HUES64 (cell line): ENCODE data around the gene A4GNT.
"Not testable (repeated sequence)": the region's sequence is repeated elsewhere in the genome, so short reads cannot be mapped to it uniquely, and the experiment has no call there.

Experiments
- H3K27ac ChIP-seq: 2 replicates; pipeline ENCODE4 v1.7.0; 2013; ENCODE audit warnings: low read depth, low read length, inconsistent platforms
- H3K27me3 ChIP-seq: 2 replicates; pipeline ENCODE4 v1.6.1; 2013; ENCODE audit warnings: mild to moderate bottlenecking, low read length; ENCODE audit not compliant: insufficient read depth
- H3K36me3 ChIP-seq: 2 replicates; pipeline ENCODE4 v1.6.1; 2013; ENCODE audit warnings: mild to moderate bottlenecking, low read length; ENCODE audit not compliant: insufficient read depth
- H3K4me1 ChIP-seq: 2 replicates; pipeline ENCODE4 v1.6.1; 2013; ENCODE audit warnings: mild to moderate bottlenecking, low read length, moderate library complexity; ENCODE audit not compliant: insufficient read depth
- H3K4me3 ChIP-seq: 2 replicates; pipeline ENCODE4 v1.5.1; 2013; ENCODE audit warnings: mild to moderate bottlenecking, low read length, moderate library complexity
- H3K9ac ChIP-seq: 2 replicates; pipeline ENCODE4 v1.6.1; 2013; ENCODE audit warnings: mild to moderate bottlenecking, low read depth, low read length
- H3K9me3 ChIP-seq: 2 replicates; pipeline ENCODE4 v1.6.1; 2013; ENCODE audit warnings: low read depth, low read length; ENCODE audit not compliant: insufficient read depth
- WGBS: fragments of 150-250, 120-280 bp; methylation state at CpG from one replicate; pipeline ENCODE4 v1.1.7; 2013; ENCODE audit warnings: missing lambda C conversion rate; 5-methylcytosine and 5-hydroxymethylcytosine counted together

A4GNT gene

DNA sequence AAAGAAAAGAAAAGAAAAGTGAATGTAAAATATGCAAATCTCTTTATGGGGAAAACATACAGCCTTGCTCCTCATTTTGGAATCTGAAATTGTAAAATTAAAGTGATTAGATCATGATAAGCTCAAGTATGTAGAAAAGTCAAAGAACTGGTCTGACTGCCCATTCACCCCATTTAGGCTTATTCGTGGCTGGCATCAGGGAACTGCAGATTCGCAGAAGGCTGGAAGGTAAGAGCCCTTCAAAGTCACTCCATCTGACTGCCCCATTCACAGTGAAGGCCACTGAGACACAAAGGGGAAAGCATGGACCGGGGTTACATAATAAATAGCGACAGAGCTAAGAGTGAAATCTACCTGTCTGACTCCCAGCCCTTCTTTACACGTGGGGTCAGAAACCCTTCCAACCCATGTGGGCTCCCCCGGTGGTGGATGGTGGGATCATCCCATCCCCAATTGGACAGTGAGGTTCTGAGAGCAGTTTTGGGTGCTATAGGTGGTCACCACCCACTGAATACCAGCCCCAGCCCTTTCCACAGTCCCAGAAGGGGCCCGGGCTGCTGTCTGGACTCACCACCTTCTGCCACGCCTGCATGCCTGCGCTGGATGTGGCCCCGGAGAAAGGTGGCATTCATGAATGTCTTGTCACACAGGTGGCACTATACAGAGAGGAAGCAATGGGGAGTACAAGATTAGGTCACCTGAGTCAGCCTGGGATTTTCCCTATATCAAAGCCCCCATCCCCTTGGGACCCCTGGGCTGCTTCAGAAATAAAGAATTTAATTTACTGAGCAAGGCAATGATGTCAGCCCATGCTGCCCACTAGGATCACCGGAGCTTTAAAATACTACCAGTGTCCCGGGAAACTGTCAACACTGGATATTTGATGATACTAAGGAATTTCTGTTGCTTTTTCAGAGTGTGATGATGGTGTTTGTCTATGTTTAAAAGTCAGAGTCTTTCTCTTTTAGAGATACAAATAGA, 34.7 kb downstream of the A4GNT start:
- 78% methylated on average over 11 of the region's 12 CpGs for WGBS
- no peak overlapping the region; the same call in 1 of the 2 replicates for H3K9ac ChIP-seq
- no peaks in the 10 kb centered on the region for H3K4me1 ChIP-seq
- no peaks in the 10 kb centered on the region for H3K9me3 ChIP-seq
- H3K4me3 ChIP-seq: no peak overlapping the region
- H3K36me3 ChIP-seq: peaks cover 43% of the 10 kb centered on the region; the same call in 1 of the 2 replicates
- no peak overlapping the region for H3K27ac ChIP-seq
- no peaks in the 10 kb centered on the region for H3K27me3 ChIP-seq

DNA sequence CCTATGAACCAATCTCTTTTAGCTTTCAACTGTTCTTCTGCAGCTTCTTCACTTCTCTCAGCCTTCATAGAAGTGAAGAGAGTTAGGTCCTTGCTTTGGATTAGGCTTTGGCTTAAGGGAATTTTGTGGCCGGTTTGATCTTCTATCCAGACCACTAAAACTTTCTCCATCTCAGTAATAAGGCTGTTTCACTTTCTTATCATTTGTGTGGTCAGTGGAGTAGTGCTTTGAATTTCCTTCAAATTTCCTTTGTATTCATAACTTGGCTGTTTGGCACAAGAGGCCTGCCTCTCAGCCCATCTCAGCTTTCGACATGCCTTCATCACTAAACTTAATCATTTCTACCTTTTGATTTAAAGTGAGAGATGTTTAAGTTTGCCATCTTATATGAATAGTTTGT, 38.5 kb downstream of the A4GNT start:
- Histone ChIP-seq H3K27me3 (no peaks in the 10 kb centered on the region), H3K9me3 (no peaks in the 10 kb centered on the region), H3K4me1 (no peaks in the 10 kb centered on the region), H3K36me3 (peaks cover 45% of the 10 kb centered on the region; the same call in 1 of the 2 replicates), H3K4me3 (no peak overlapping the region), H3K9ac (no peak overlapping the region), H3K27ac (no peak overlapping the region)
- 71% methylated on average over 1 of the region's 2 CpGs for WGBS

DNA sequence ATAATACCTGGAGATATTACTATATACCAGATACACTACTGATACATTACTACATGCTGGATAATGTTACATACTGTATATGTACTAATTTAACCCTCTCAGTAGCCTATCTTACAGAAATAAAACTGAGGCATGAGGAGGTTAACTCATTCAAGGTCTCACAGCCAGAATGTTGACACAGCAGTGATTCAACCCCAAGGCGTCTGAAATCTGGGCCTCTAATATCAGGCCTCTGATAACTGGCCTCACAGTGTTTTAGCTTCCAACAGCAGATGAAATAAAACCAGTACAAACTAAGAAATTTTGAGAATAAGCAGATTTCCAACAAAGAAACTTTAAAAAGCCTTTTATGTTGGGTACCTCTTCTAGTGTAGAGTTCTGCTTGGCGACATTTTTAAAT, 40.2 kb downstream of the A4GNT start:
- no peaks in the 10 kb centered on the region for H3K4me1 ChIP-seq
- no peak overlapping the region for H3K27ac ChIP-seq
- H3K4me3 ChIP-seq: no peak overlapping the region
- H3K27me3 ChIP-seq: no peaks in the 10 kb centered on the region
- H3K9ac ChIP-seq: no peak overlapping the region
- peaks cover 58% of the 10 kb centered on the region for H3K36me3 ChIP-seq
- no peaks in the 10 kb centered on the region for H3K9me3 ChIP-seq
- WGBS: 88% methylated on average over 2 of the region's 2 CpGs

DNA sequence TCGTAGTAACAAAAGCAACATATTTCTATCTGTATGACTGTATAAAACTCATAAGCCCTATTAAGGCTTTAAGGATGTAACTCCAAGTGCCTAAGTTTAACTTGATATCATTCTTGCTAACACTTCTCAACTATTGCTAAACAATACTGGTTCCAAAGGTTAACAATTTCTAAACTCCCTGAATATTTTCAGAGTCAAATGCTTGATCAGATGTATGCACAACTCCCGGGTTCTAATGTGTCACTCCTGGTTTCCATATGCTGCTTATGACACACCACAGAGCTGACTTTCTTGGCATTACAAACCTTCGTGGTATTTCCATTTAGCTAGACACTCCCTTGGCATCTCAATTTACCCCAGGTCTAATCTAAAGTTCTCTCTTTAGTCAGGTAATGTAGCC, 43.1 kb downstream of the A4GNT start:
- H3K4me1 ChIP-seq: no peaks in the 10 kb centered on the region
- no peak overlapping the region for H3K27ac ChIP-seq
- H3K4me3 ChIP-seq: no peak overlapping the region
- H3K9ac ChIP-seq: no peak overlapping the region
- 95% methylated on average over 3 of the region's 3 CpGs for WGBS
- peaks cover 59% of the 10 kb centered on the region for H3K36me3 ChIP-seq
- H3K27me3 ChIP-seq: no peaks in the 10 kb centered on the region
- H3K9me3 ChIP-seq: no peaks in the 10 kb centered on the region

DNA sequence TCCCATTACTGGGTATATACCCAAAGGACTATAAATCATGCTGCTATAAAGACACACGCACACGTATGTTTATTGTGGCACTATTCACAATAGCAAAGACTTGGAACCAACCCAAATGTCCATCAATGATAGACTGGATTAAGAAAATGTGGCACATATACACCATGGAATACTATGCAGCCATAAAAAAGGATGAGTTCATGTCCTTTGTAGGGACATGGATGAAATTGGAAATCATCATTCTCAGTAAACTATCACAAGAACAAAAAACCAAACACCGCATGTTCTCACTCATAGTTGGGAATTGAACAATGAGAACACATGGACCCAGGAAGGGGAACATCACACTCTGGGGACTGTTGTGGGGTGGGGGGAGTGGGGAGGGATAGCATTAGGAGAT, 46.4 kb downstream of the A4GNT start:
- no CpG with 5 or more reads among the region's 3 CpGs for WGBS
- not testable (repeated sequence) for H3K9ac ChIP-seq, H3K9me3 ChIP-seq, H3K4me3 ChIP-seq, H3K27me3 ChIP-seq, H3K27ac ChIP-seq
- Histone ChIP-seq H3K36me3 (peaks cover 57% of the 10 kb centered on the region), H3K4me1 (peaks cover 13% of the 10 kb centered on the region; the same call in 1 of the 2 replicates)

DNA sequence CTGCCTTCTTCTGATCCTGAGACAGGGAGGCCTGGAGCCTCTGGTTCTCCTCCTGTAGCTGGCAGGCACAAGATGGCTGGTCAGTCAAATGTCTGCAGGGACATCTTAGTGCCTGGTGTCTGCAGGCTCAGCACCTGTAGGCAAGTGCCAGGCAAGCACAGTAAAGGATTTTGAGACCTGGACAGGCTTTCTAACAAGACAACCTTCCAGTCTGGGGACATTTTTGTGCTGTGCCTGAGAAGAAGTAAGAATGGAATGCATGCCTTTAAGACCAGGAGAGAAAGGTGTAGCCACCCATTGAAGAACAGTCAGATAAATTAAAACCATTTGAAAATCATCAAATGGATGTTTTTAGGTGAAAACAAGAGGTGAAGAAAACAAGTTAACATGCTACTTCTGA, 48.0 kb downstream of the A4GNT start:
- H3K27me3 ChIP-seq: no peaks in the 10 kb centered on the region
- H3K4me3 ChIP-seq: no peak overlapping the region
- H3K27ac ChIP-seq: no peak overlapping the region
- H3K9me3 ChIP-seq: no peaks in the 10 kb centered on the region
- H3K4me1 ChIP-seq: peaks cover 16% of the 10 kb centered on the region; the same call in 1 of the 2 replicates
- no peak overlapping the region for H3K9ac ChIP-seq
- peaks cover 66% of the 10 kb centered on the region for H3K36me3 ChIP-seq

DNA sequence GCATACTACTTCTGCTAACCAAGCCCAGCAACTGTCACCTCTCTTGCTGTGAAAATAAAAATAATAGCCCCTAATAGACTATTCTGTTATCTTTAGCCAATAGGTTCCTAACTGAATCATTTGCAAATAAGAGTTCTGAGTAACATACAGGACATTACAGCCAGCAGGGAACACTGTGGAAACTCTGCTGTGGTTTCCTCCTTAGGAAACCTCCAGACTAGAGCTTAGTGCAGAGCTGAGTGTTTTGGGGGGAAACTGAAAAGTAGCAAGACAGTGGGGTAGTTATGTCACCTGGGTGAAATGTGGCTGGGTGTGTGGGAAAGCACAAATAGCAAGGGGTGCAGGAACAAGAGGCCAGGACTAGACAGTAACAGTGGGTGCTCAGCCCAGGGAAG, 49.2 kb downstream of the A4GNT start:
- H3K27me3 ChIP-seq: no peaks in the 10 kb centered on the region
- peaks cover 21% of the 10 kb centered on the region; the same call in 1 of the 2 replicates for H3K4me1 ChIP-seq
- no peak overlapping the region for H3K9ac ChIP-seq
- H3K4me3 ChIP-seq: no peak overlapping the region
- H3K9me3 ChIP-seq: no peaks in the 10 kb centered on the region
- peaks cover 66% of the 10 kb centered on the region for H3K36me3 ChIP-seq
- no peak overlapping the region for H3K27ac ChIP-seq

DNA sequence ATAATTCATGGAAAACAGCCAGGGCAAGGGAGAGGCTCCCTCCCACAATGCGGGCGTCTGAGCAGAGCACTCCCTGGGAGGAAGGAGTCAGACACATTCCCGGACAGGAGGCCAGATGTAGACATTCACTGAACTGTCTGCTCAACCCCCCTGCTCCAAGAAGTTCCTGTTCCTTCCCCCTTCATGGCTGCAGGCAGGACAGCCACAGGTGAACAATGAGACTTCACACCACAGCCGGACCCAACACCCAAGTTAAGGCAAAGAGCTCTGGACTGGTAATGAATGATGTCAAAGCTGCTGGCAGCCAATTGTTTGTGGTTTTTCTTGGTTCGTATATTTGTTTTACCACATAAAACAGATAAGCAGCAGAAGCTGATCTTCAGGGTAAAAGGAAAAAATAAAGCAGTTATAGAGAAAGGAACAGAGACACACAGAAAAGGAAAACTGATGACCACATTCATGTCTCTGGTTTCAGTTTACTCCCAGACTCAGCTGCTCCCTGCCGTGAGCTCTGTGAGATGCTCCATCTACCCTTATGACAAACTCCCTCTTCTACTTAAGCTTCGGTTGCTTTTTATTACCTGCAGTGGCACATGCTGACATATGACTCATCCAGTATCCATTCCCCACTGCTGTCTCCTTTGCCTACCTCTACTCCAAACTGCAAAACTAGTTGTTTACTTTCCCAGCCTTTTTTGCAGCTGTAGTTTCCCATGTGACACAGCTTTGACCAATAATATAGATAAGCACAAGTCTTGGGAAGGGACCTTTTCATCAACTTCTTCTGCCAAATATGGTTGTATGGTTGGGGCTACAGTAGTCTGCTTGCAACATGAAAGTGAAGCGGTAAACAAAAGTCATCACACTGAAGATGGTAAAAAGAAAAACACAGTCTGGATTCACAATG, 49.9 kb downstream of the A4GNT start:
- Histone ChIP-seq H3K9me3 (no peaks in the 10 kb centered on the region), H3K4me1 (peaks cover 21% of the 10 kb centered on the region; the same call in 1 of the 2 replicates), H3K4me3 (no peak overlapping the region), H3K36me3 (peaks cover 65% of the 10 kb centered on the region), H3K27me3 (no peaks in the 10 kb centered on the region), H3K27ac (no peak overlapping the region), H3K9ac (no peak overlapping the region)
- WGBS: 84% methylated on average over 8 of the region's 8 CpGs

DNA sequence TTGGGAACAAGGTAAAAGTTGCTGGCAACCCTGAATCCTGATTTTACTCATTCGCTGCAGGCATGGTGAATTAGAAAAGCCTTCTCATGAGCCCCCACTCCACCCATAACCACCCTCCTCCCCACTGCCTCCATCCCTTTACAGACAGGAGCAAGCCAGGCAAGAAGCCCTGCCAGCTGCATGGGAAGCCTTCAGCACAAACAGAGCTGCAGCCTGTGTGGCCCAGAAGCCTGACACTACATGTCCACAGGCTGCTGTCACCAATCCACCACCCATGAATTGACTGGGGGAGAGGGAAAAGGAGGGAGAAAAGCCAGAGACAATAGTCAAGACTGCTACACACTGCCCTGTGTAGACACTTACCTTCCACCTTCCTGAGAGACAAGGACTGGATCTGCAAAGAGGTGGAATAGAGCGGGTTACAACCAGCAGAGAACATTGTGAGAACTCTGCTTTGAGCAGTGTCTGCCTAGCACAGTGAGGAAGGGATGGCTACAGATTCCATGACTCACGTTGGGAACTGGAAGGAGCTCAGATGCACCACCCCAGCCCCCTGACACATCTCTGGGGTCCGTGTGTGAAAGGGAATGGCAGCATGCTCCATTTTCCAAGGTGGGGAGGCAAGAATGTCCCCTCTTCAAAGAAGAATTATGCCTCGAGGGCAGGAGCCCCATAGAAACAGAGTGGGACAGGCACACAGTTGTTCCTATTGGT, 50.7 kb downstream of the A4GNT start:
- WGBS: 82% methylated on average over 5 of the region's 5 CpGs
- H3K4me1 ChIP-seq: peaks cover 21% of the 10 kb centered on the region; the same call in 1 of the 2 replicates
- no peaks in the 10 kb centered on the region for H3K9me3 ChIP-seq
- H3K27me3 ChIP-seq: no peaks in the 10 kb centered on the region
- H3K9ac ChIP-seq: no peak overlapping the region
- no peak overlapping the region for H3K4me3 ChIP-seq
- no peak overlapping the region for H3K27ac ChIP-seq
- peaks cover 64% of the 10 kb centered on the region for H3K36me3 ChIP-seq

DNA sequence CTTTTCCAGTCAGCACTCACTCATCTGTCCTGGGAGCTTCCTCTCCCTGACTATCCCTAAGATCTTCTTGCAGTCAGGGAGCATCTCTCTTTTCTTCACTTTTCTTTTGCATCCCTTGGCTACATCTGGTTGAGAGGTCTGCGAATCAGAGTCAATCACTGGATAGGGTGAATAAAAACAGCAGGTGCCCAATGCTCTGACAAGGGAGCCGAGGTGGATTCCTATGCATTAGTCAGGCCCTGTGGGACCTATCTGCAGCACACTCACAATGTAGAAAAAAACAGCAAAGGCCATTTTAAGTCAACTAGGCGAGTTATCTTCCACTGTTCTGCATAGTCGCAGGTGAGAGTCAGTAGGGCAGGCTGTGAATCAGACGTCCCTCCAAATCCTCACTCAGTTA, 52.3 kb downstream of the A4GNT start:
- H3K4me1 ChIP-seq: peaks cover 21% of the 10 kb centered on the region; the same call in 1 of the 2 replicates

More for the DNA sequence above, 52.3 kb downstream of the A4GNT start:
- Histone ChIP-seq H3K27me3 (no peaks in the 10 kb centered on the region), H3K9me3 (no peaks in the 10 kb centered on the region), H3K9ac (no peak overlapping the region), H3K27ac (no peak overlapping the region), H3K4me3 (no peak overlapping the region), H3K36me3 (peaks cover 68% of the 10 kb centered on the region)
- WGBS: 84% methylated on average over 5 of the region's 5 CpGs
